ENCODE data around the gene DDX11.
"Not testable (repeated sequence)": the region's sequence is repeated elsewhere in the genome, so short reads cannot be mapped to it uniquely, and the experiment has no call there.

DNA sequence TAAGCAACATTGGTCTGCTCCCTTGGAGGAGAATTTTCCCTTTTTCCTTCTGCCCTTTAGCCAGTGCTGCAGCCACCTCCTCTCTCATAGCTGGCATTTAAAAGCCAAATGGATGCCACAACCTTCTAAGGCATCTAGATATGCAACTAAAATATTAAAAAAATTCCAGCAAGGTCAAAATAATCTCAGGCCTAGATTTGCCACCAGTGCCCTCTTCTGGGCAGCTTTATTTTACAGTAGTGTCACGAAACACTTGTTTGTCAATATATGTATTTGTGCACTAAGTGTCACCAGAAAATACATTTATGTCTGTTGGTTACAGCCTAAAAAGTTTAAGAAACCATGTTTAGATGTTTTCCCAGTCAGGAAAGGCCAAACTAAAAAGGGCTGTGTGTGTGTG is 19.7 kb upstream of the DDX11 start:
- TF ChIP-seq TAF1 (IDR thresholded peaks at IDR 0.05; ENCODE audit: borderline replicate concordance, low read depth, low read length); POLR2A (IDR thresholded peaks at IDR 0.05; ENCODE audit: low read depth, low read length): not testable (repeated sequence)

Measured in GM12892 (cell line).